ENCODE results near the gene PODXL2. TPM values are rescaled to one million over a fixed set of nuclear protein-coding genes. Genes with fewer than 3 reads are reported as not detected.

PODXL2 gene
- total RNA-seq, 3 donors from 2014 or later = 5.4 to 18.5 (median 16.2) TPM

GRCh38 chr3:127656906-127657305, 27.9 kb downstream of the PODXL2 start:
- H3K4me3 ChIP-seq = no peak overlapping the region
- no peaks in the 10 kb centered on the region for H3K4me1 ChIP-seq (ENCODE audit: low read depth)
- intact Hi-C loops (cut with DNase I, micrococcal nuclease) = no loop called here
- H3K9me3 ChIP-seq = no peaks in the 10 kb centered on the region
- ATAC-seq = no peak
- no peaks in the 10 kb centered on the region for H3K36me3 ChIP-seq (ENCODE audit: low read depth)
- no peak for TF ChIP-seq CTCF (IDR thresholded peaks at IDR 0.05)
- DNase-seq = no peak

GRCh38 chr3:127658234-127658633, 29.2 kb downstream of the PODXL2 start:
- Histone ChIP-seq H3K36me3 (ENCODE audit: low read depth) (no peaks in the 10 kb centered on the region), H3K4me1 (ENCODE audit: low read depth) (no peaks in the 10 kb centered on the region), H3K9me3 (no peaks in the 10 kb centered on the region), H3K4me3 (no peak overlapping the region)
- no peak for TF ChIP-seq CTCF (IDR thresholded peaks at IDR 0.05)
- intact Hi-C loops (cut with DNase I, micrococcal nuclease) = no loop called here
- no peak for DNase-seq
- ATAC-seq = no peak

- intact Hi-C loops (cut with DNase I, micrococcal nuclease) = no loop called here
- Histone ChIP-seq H3K9me3 (no peaks in the 10 kb centered on the region), H3K36me3 (ENCODE audit: low read depth) (no peaks in the 10 kb centered on the region), H3K4me3 (no peak overlapping the region), H3K4me1 (ENCODE audit: low read depth) (no peaks in the 10 kb centered on the region)
- DNase-seq (no peak), ATAC-seq (no peak)
- TF ChIP-seq CTCF (IDR thresholded peaks at IDR 0.05) = no peak
These were observed 31.8 kb downstream of the PODXL2 start for GRCh38 chr3:127660621-127661251.

GRCh38 chr3:127661600-127661999, 32.6 kb downstream of the PODXL2 start:
- intact Hi-C loops (cut with DNase I, micrococcal nuclease) = no loop called here

GRCh38 chr3:127662001-127662469, 33.0 kb downstream of the PODXL2 start:
- no peak for TF ChIP-seq CTCF (IDR thresholded peaks at IDR 0.05)
- DNase-seq (no peak), ATAC-seq (no peak)
- intact Hi-C loops (cut with DNase I, micrococcal nuclease) = no loop called here
- H3K36me3 ChIP-seq (ENCODE audit: low read depth) = no peaks in the 10 kb centered on the region
- no peaks in the 10 kb centered on the region for H3K9me3 ChIP-seq
- H3K4me3 ChIP-seq = no peak overlapping the region
- H3K4me1 ChIP-seq (ENCODE audit: low read depth) = no peaks in the 10 kb centered on the region

More at GRCh38 chr3:127661600-127661999, 32.6 kb downstream of the PODXL2 start:
- TF ChIP-seq CTCF (IDR thresholded peaks at IDR 0.05) = no peak
- Histone ChIP-seq H3K36me3 (ENCODE audit: low read depth) (no peaks in the 10 kb centered on the region), H3K4me1 (ENCODE audit: low read depth) (no peaks in the 10 kb centered on the region), H3K4me3 (no peak overlapping the region), H3K9me3 (no peaks in the 10 kb centered on the region)
- ATAC-seq = no peak
- DNase-seq = no peak

Data from mucosa of descending colon (tissue), 3 donors.